HG03025 (cell line): ENCODE measurements around the gene FBN2.
"Not testable (repeated sequence)": the region's sequence is repeated elsewhere in the genome, so short reads cannot be mapped to it uniquely, and the experiment has no call there.

Experiments used
- ATAC-seq: cut with Tn5 transposase; IDR thresholded peaks from one replicate; pipeline ENCODE4 v1.9.1; 2021; ENCODE audit warnings: mild to moderate bottlenecking, moderate library complexity; ENCODE audit not compliant: unreplicated experiment, low FRiP score

FBN2 gene

DNA sequence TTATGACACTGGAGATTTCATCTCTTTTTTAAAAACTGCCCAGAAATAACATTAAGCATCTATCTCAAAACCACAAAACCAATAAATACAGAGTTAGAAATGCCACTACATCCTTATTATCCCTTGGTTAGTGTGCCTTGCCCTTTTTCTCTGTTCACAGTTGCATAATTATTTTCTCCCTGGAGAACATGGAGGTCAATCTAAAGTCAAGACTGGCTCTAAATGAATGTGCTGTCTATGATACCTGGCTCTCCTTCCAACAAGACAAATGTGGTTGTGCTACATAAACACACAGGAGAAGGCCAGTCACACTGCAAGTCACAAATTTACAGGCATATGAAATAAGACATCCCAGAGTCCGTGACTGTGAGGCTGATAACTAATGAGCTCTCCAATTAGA lies 2.8 kb downstream of the FBN2 start:
- no peak for ATAC-seq

DNA sequence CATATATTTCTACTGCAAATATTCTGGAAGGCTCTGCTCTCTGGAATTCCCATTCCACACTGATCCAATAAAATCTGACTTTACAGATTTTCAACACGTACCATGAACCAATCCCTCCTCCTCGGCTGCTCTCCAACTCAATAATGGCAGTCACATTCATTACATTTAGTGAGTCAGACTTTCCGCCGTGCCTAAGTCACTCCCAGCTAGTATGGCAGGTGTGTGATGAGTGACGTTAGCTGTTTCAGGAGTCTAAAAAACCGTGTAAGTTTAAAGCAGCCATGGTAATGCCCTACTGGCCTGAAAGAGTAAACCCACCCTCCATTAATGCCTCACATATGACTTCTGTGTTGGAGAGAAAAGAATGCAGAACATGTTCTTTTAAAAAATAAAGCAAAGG lies 3.3 kb downstream of the FBN2 start:
- ATAC-seq: no peak

DNA sequence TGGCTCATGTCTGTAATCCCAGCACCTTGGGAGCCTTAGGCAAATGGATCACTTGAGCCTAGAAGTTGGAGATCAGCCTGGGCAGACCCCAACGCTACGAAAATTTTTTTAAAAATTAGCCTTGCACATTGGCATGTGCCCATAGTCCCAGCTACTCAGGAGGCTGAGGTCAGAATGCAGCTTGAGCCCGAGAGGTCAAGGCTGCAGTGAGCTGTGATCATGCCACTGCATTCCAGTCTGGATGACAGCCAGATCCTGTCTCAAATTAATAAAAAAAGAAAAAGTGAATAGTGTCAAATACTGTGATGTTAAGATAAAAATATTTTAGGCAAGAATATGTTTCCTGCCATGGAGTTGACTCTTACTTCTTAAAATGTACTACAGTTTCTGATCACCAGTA lies 5.3 kb downstream of the FBN2 start:
- ATAC-seq: no peak

DNA sequence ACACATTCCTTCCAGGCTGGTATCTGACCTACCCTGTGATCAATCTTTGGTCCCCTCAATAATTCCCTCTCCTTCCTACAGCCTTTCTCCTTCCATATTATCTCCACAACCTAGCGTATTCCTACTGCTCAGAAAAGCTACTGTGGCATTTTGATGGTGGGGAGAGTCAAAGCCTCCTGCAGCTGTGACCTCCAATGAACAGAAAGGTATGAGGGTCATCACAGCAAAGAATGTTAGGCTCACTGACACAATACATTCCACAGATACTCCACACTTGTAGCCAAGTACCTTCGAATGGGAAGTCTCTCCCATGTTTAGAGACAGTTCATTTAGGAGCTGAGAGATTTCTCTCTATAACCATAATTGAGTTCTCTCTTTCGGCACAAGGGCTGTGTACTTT lies 5.9 kb downstream of the FBN2 start:
- ATAC-seq: no peak

- ATAC-seq: no peak
These were observed 9.3 kb downstream of the FBN2 start for GRCh38 chr5:128528637-128529255.

- ATAC-seq: no peak
These were observed 9.9 kb downstream of the FBN2 start for GRCh38 chr5:128528126-128528525.

GRCh38 chr5:128527077-128527476 lies 11.0 kb downstream of the FBN2 start:
- ATAC-seq: no peak

GRCh38 chr5:128522336-128522735 lies 15.7 kb downstream of the FBN2 start:
- no peak for ATAC-seq

DNA sequence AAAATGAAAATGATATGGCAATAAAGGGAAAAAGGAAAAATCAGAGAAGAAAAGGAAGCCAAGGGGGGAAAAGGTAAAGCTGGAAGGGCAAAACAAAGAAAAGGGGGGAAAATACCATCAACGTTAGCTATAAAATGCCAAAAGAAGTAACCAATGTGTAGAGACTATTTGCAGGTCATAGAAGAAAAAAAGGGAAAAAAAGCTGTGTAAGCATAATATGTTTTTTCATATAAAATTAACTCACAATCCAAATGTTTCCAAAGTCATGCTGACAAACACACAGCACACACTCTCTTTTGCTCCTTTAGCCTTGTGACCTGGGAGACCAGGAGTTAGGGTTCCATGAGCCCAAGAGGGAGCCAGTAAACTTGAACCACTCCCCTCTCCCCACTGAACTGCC lies 18.2 kb downstream of the FBN2 start:
- no peak for ATAC-seq

- no peak for ATAC-seq
These were observed 21.1 kb downstream of the FBN2 start for GRCh38 chr5:128516978-128517377.

DNA sequence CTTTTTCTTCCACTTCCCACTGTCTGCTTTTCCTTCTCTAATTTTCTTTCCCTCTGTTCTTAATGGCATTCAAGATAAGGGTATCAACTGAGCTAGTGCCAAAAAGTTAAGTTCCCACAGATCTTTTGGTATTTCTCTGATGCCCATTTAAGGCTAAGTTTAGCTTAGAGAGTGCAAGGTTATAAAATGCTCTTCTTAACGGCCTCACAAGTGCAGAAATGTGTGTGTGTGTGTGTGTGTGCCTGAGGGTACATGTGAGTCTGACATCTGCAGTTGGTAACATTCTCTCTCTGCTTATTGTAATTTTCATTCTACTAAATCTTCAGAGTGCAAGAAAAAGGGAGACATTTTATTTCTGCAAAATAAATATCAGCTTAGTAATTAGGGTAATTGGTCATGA lies 24.2 kb downstream of the FBN2 start:
- ATAC-seq: no peak

DNA sequence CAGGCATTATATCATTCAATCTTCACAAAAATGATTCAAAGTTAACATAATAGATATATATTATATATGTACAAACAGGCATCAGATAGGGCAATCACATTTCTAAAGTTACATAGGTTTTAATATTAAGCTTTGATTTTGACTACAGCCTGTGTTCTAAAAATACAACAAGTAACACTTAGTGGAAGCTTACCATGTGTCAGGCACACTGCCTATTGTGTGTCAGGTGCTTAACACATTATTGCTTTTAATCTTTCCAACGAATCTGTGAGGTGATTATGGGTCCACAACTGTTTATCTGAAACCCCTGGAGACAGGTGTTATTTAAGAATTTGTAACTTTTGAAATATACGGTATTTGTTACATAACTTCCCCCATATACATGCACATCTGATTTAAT lies 25.2 kb downstream of the FBN2 start:
- ATAC-seq: no peak

GRCh38 chr5:128506643-128507042 lies 31.4 kb downstream of the FBN2 start:
- no peak for ATAC-seq

GRCh38 chr5:128503727-128504126 lies 34.3 kb downstream of the FBN2 start:
- not testable (repeated sequence) for ATAC-seq

- ATAC-seq: no peak
These were observed 39.1 kb downstream of the FBN2 start for GRCh38 chr5:128498844-128499455.

GRCh38 chr5:128494516-128494915 lies 43.5 kb downstream of the FBN2 start:
- no peak for ATAC-seq

- no peak for ATAC-seq
These were observed 44.3 kb downstream of the FBN2 start for GRCh38 chr5:128493657-128494329.

GRCh38 chr5:128491291-128491690 lies 46.8 kb downstream of the FBN2 start:
- no peak for ATAC-seq

- ATAC-seq: no peak
These were observed 47.3 kb downstream of the FBN2 start for GRCh38 chr5:128490761-128491160.

DNA sequence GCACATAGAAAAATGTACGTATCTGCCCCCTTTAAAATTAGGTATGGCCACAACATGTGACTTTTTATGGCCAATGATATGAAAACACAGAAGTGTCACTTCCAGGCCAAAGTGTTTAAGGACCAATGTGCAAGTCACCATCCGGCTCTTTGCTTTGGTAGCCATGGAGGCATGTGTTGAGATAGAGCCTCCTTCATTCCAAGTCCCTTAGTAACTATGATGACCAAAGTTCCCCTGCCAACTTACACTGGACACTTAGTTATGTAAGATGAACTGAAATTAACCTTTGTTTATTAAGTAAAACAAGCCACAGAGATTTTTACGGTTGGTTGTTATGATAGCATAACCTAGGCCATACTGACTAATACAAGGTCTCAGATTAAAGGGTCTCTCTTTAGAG lies 51.0 kb downstream of the FBN2 start:
- no peak for ATAC-seq

DNA sequence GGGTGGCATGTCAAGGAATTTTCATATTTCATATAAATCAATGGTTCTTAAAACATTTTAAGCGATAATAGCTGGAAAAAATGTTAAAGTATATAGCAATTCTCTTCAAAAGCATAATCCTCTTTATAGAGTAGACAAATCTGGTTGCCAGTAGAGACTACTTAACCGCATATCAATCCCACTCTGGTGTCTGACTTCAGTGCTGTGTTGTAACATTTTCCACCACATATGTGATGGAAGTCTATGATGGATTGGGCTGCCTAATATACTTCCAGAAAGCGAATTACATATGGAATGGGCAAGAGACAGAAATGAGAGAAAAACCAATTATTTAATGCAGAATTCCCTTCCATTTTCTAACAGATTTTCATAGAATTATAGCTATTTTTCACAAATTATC lies 54.3 kb downstream of the FBN2 start:
- no peak for ATAC-seq
